Neural crest cell (in vitro differentiated cells): ENCODE measurements around the gene RASEF. TPM values are rescaled to one million over a fixed set of nuclear protein-coding genes. Genes with fewer than 3 reads are reported as not detected.
A peak's percentile ranks its signal among the peaks of the same experiment; 100 is the strongest.

Experiments
- DNase-seq: peaks from one replicate; pipeline ENCODE4 v3.0.0; 2021; ENCODE audit warnings: low read depth, mixed read lengths, low spot score
- H3K27ac Mint-ChIP-seq: one replicate; pipeline ENCODE4 v1.8.0; 2021; ENCODE audit warnings: mild to moderate bottlenecking, mixed read lengths; ENCODE audit not compliant: unreplicated experiment
- H3K27me3 Mint-ChIP-seq: 2 replicates; pipeline ENCODE4 v1.8.0; 2021; ENCODE audit warnings: low read depth, mild to moderate bottlenecking, mixed read lengths
- H3K36me3 Mint-ChIP-seq: 2 replicates; pipeline ENCODE4 v1.8.0; 2021; ENCODE audit warnings: low read depth, mild to moderate bottlenecking, mixed read lengths
- H3K4me1 Mint-ChIP-seq: 2 replicates; pipeline ENCODE4 v1.8.0; 2021; ENCODE audit warnings: mixed read lengths
- H3K4me3 Mint-ChIP-seq: one replicate; pipeline ENCODE4 v1.8.0; 2021; ENCODE audit warnings: mild to moderate bottlenecking, mixed read lengths
- H3K9me3 Mint-ChIP-seq: 2 replicates; pipeline ENCODE4 v1.8.0; 2021; ENCODE audit warnings: mixed read lengths
- total RNA-seq: library from RNA; stranded (reverse); gene quantifications from 2 replicates; pipeline ENCODE4 v1.2.1, GENCODE V29; 2021
- TF ChIP-seq, protein P1 (sequence below): fragments of 200-600 bp; sonication (generic); conservative IDR thresholded peaks from 2 replicates; pipeline ENCODE4 v1.5.0; 2021; ENCODE audit warnings: antibody characterized with exemption, mild to moderate bottlenecking

The RASEF gene
- total RNA-seq, 1 donor from 2014 or later: 0.16 TPM

DNA sequence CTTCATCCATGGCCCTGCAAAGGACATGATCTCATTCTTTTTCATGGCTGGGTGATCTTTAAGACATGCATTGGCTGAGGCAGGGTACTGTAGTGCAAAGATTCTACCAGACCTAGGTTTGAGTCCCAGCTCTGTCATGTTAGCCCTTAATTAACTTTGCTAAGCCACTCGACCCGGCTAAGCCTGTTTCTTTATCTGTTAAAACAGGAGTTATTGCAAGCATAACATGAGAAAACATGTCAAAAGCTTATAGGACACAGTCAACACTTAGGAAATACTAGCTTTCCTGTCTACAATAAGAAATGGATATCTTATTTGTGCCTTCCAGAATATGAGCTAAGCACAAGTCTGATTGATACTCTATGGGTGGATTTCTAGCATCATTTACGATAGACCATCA, 92.6 kb downstream of the RASEF start:
- H3K9me3 Mint-ChIP-seq: peaks cover 4% of the 10 kb centered on the region
- H3K4me1 Mint-ChIP-seq: no peaks in the 10 kb centered on the region
- H3K27me3 Mint-ChIP-seq: no peaks in the 10 kb centered on the region
- DNase-seq: no peak
- no peak overlapping the region for H3K27ac Mint-ChIP-seq
- H3K4me3 Mint-ChIP-seq: no peak overlapping the region
- TF ChIP-seq, protein P1, sequence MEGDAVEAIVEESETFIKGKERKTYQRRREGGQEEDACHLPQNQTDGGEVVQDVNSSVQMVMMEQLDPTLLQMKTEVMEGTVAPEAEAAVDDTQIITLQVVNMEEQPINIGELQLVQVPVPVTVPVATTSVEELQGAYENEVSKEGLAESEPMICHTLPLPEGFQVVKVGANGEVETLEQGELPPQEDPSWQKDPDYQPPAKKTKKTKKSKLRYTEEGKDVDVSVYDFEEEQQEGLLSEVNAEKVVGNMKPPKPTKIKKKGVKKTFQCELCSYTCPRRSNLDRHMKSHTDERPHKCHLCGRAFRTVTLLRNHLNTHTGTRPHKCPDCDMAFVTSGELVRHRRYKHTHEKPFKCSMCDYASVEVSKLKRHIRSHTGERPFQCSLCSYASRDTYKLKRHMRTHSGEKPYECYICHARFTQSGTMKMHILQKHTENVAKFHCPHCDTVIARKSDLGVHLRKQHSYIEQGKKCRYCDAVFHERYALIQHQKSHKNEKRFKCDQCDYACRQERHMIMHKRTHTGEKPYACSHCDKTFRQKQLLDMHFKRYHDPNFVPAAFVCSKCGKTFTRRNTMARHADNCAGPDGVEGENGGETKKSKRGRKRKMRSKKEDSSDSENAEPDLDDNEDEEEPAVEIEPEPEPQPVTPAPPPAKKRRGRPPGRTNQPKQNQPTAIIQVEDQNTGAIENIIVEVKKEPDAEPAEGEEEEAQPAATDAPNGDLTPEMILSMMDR: no peak
- H3K36me3 Mint-ChIP-seq: no peaks in the 10 kb centered on the region

- TF ChIP-seq, protein P1: no peak
- Mint-ChIP-seq H3K27me3 (no peaks in the 10 kb centered on the region), H3K36me3 (no peaks in the 10 kb centered on the region), H3K9me3 (peaks cover 6% of the 10 kb centered on the region), H3K27ac (no peak overlapping the region), H3K4me1 (no peaks in the 10 kb centered on the region), H3K4me3 (no peak overlapping the region)
- no peak for DNase-seq
Observed at GRCh38 chr9:82969291-82969690, 93.7 kb downstream of the RASEF start.

DNA sequence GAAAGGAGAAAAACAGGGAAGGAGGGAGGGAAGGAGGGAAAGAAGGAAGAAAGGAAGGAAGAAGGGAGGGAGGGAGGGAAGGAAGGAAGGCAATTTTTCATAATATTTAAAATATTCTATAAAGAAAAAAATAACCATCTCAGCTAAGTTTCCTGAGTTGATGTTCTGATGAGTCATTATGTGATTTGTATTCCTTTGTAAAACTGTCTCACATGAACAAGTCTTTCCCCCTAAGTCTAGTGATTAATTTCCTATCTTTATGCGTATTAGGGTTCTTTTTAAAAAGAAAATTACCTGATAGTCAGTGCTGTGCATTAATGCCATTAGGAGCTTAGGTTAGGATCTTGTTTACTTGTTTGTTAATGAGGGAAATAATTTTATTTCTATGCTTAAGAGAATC, 94.1 kb downstream of the RASEF start:
- no peak for DNase-seq
- TF ChIP-seq, protein P1: no peak
- Mint-ChIP-seq H3K4me1 (no peaks in the 10 kb centered on the region), H3K9me3 (peaks cover 6% of the 10 kb centered on the region), H3K4me3 (no peak overlapping the region), H3K27ac (no peak overlapping the region), H3K36me3 (no peaks in the 10 kb centered on the region), H3K27me3 (no peaks in the 10 kb centered on the region)

GRCh38 chr9:82968388-82968787, 94.6 kb downstream of the RASEF start:
- Mint-ChIP-seq H3K36me3 (no peaks in the 10 kb centered on the region), H3K9me3 (peaks cover 6% of the 10 kb centered on the region), H3K4me3 (no peak overlapping the region), H3K27me3 (no peaks in the 10 kb centered on the region), H3K4me1 (no peaks in the 10 kb centered on the region), H3K27ac (no peak overlapping the region)
- no peak for DNase-seq
- TF ChIP-seq, protein P1: no peak

DNA sequence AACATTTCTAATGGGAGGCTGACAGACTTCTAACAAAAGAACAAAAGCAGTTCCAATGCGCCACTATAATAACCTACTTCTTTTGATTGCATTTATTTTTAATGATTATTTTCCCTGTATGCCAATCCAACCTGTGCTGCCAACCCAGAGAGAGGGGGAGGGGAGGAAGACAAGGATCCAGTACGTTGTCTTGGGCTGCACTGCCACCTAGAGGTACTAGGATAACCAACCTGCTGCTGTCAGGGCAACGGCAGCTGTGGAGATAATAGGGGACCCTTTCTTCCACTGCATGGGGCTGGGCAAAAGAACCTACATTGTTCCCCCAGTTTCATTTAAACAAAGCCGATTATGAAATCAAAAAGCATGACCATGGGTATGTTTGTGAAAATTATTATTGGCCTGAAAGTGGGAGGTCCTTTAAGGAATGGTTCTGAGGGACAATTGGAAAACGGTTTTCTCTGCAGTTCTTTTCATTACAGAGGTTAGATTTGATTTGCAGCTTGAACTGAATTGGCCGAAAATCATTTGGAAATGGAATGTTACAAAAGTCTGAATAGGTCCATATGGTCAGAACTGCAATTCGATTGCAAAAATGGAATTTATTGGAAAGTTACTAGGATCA, 101.3 kb downstream of the RASEF start:
- H3K4me3 Mint-ChIP-seq: no peak overlapping the region
- peak; percentile 74 for DNase-seq
- no peak overlapping the region for H3K27ac Mint-ChIP-seq
- TF ChIP-seq, protein P1: peak; percentile 94
- H3K27me3 Mint-ChIP-seq: no peaks in the 10 kb centered on the region
- H3K36me3 Mint-ChIP-seq: no peaks in the 10 kb centered on the region
- H3K4me1 Mint-ChIP-seq: peaks cover 12% of the 10 kb centered on the region
- peaks cover 2% of the 10 kb centered on the region for H3K9me3 Mint-ChIP-seq
